Measurements from ENCODE around the gene ADCK1. TPM values are rescaled to one million over a fixed set of nuclear protein-coding genes. Genes with fewer than 3 reads are reported as not detected.

ADCK1 gene
- total RNA-seq, 1 experiment from 2014 or later, result 19.0 TPM

- peak overlapping the region; percentile 58 for H3K27ac ChIP-seq
- H3K79me2 ChIP-seq (ENCODE audit: low read depth), result peaks cover 10% of the 10 kb centered on the region
- H3K4me2 ChIP-seq, result peak overlapping the region; percentile 92
- H3K36me3 ChIP-seq (ENCODE audit: low read depth), result no peaks in the 10 kb centered on the region
- H3K4me1 ChIP-seq (replicated peaks; ENCODE audit: insufficient read depth), result peaks cover 16% of the 10 kb centered on the region
- BruUV-seq (replicated peaks), result TSS peak; percentile 58
- H2AFZ ChIP-seq, result peak overlapping the region; percentile 95
- DNase-seq, result no peak
- no peaks in the 10 kb centered on the region for H3K9me3 ChIP-seq (ENCODE audit: insufficient read depth, low read depth)
- ChIA-PET CTCF (interaction anchor here (1.4 kb wide), 1 partner anchor 40 kb away, joined by 9 read pairs; the partner anchor contains the start of gene SNW1), POLR2A (ENCODE audit: unreplicated experiment) (interaction anchor here (0.6 kb wide), 3 partner anchors 21 to 39 kb away, joined by 3 to 9 read pairs (median 5); no protein-coding TSS in a partner anchor)
- peaks cover 17% of the 10 kb centered on the region for H3F3A ChIP-seq (ENCODE audit: insufficient read depth, low read depth)
- intact Hi-C loops (cut with micrococcal nuclease; ENCODE audit: unreplicated experiment), result loop anchor here (1.0 kb wide), 2 partner anchors 40 to 344 kb away; partner anchors contain the start of genes SNW1 and VIPAS39
- TF ChIP-seq, protein P1, sequence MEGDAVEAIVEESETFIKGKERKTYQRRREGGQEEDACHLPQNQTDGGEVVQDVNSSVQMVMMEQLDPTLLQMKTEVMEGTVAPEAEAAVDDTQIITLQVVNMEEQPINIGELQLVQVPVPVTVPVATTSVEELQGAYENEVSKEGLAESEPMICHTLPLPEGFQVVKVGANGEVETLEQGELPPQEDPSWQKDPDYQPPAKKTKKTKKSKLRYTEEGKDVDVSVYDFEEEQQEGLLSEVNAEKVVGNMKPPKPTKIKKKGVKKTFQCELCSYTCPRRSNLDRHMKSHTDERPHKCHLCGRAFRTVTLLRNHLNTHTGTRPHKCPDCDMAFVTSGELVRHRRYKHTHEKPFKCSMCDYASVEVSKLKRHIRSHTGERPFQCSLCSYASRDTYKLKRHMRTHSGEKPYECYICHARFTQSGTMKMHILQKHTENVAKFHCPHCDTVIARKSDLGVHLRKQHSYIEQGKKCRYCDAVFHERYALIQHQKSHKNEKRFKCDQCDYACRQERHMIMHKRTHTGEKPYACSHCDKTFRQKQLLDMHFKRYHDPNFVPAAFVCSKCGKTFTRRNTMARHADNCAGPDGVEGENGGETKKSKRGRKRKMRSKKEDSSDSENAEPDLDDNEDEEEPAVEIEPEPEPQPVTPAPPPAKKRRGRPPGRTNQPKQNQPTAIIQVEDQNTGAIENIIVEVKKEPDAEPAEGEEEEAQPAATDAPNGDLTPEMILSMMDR (conservative IDR thresholded peaks at IDR 0.05), result no peak
- no peak for TF ChIP-seq EZH2 (IDR thresholded peaks at IDR 0.05; ENCODE audit: low read depth)
- H3K4me3 ChIP-seq, result peak overlapping the region; percentile 88
- no peaks in the 10 kb centered on the region for H3K27me3 ChIP-seq (ENCODE audit: insufficient read depth, low read depth)
- no peaks in the 10 kb centered on the region for H4K20me1 ChIP-seq (ENCODE audit: insufficient read depth)
- H3K9me2 ChIP-seq (ENCODE audit: insufficient read depth), result no peaks in the 10 kb centered on the region
Measured at GRCh38 chr14:77800814-77801213, 905 bp downstream of the ADCK1 start.

DNA sequence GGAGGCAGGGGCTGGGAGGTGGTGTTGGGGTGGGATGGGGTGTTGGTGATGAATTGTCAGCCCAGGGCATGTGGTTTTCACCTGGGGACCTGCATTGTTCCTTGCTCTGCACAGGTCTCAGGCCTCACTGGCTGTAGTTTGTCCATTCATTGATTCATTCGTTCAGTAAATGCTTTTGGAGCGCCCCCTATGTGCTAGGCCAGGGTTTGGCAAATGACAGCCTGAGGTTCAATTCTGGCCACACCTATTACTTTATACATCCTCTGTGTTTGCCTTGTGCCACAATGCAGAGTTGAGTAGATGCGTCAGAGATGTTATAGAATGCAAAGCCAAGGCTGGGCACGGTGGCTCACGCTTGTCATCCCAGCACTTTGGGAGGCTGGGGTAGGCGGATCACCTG is 4.7 kb downstream of the ADCK1 start:
- no peaks in the 10 kb centered on the region for H4K20me1 ChIP-seq (ENCODE audit: insufficient read depth)
- intact Hi-C loops (cut with micrococcal nuclease; ENCODE audit: unreplicated experiment), result no loop called here
- H3K27me3 ChIP-seq (ENCODE audit: insufficient read depth, low read depth), result no peaks in the 10 kb centered on the region
- H3F3A ChIP-seq (ENCODE audit: insufficient read depth, low read depth), result no peaks in the 10 kb centered on the region
- H3K9me2 ChIP-seq (ENCODE audit: insufficient read depth), result no peaks in the 10 kb centered on the region
- peaks cover under 1% of the 10 kb centered on the region for H3K4me1 ChIP-seq (replicated peaks; ENCODE audit: insufficient read depth)
- H3K79me2 ChIP-seq (ENCODE audit: low read depth), result peaks cover 10% of the 10 kb centered on the region
- ChIA-PET CTCF (interaction anchor here (0.6 kb wide), 1 partner anchor 72 kb away, joined by 14 read pairs; no protein-coding TSS in a partner anchor), POLR2A (ENCODE audit: unreplicated experiment) (no interaction called here)
- no peaks in the 10 kb centered on the region for H3K36me3 ChIP-seq (ENCODE audit: low read depth)
- DNase-seq, result peak; percentile 41 to 52
- H2AFZ ChIP-seq, result no peak overlapping the region
- no peaks in the 10 kb centered on the region for H3K9me3 ChIP-seq (ENCODE audit: insufficient read depth, low read depth)
- TF ChIP-seq EZH2 (IDR thresholded peaks at IDR 0.05; ENCODE audit: low read depth), result no peak
- TF ChIP-seq, protein P1 (conservative IDR thresholded peaks at IDR 0.05), result peak; percentile 68
- H3K27ac ChIP-seq, result no peak overlapping the region
- no peak overlapping the region for H3K4me2 ChIP-seq
- BruUV-seq (replicated peaks), result no TSS peak
- H3K4me3 ChIP-seq, result no peak overlapping the region

- H3K4me2 ChIP-seq, result no peak overlapping the region
- no peaks in the 10 kb centered on the region for H3K9me3 ChIP-seq (ENCODE audit: insufficient read depth, low read depth)
- H3K27ac ChIP-seq, result no peak overlapping the region
- no peaks in the 10 kb centered on the region for H3K27me3 ChIP-seq (ENCODE audit: insufficient read depth, low read depth)
- no peak for DNase-seq
- BruUV-seq (replicated peaks), result no TSS peak
- intact Hi-C loops (cut with micrococcal nuclease; ENCODE audit: unreplicated experiment), result no loop called here
- H3K4me1 ChIP-seq (replicated peaks; ENCODE audit: insufficient read depth), result no peaks in the 10 kb centered on the region; the same call in 1 of the 2 replicates
- H4K20me1 ChIP-seq (ENCODE audit: insufficient read depth), result no peaks in the 10 kb centered on the region
- no peak overlapping the region for H2AFZ ChIP-seq
- H3K36me3 ChIP-seq (ENCODE audit: low read depth), result no peaks in the 10 kb centered on the region
- TF ChIP-seq, protein P1 (conservative IDR thresholded peaks at IDR 0.05), result no peak
- TF ChIP-seq EZH2 (IDR thresholded peaks at IDR 0.05; ENCODE audit: low read depth), result no peak
- no peak overlapping the region for H3K4me3 ChIP-seq
- CTCF ChIA-PET, result interaction anchor here (0.7 kb wide), 1 partner anchor 485 kb away, joined by 8 read pairs; the partner anchor contains the start of gene GSTZ1
- POLR2A ChIA-PET (ENCODE audit: unreplicated experiment), result no interaction called here
- H3K79me2 ChIP-seq (ENCODE audit: low read depth), result peaks cover 10% of the 10 kb centered on the region
- no peaks in the 10 kb centered on the region for H3F3A ChIP-seq (ENCODE audit: insufficient read depth, low read depth)
- H3K9me2 ChIP-seq (ENCODE audit: insufficient read depth), result no peaks in the 10 kb centered on the region
Measured at GRCh38 chr14:77805706-77806105, 5.8 kb downstream of the ADCK1 start.

Measured in PC-9 (cell line).